ENCODE results near the gene MBTPS1.
A peak's percentile ranks its signal among the peaks of the same experiment; 100 is the strongest.

The MBTPS1 gene

DNA sequence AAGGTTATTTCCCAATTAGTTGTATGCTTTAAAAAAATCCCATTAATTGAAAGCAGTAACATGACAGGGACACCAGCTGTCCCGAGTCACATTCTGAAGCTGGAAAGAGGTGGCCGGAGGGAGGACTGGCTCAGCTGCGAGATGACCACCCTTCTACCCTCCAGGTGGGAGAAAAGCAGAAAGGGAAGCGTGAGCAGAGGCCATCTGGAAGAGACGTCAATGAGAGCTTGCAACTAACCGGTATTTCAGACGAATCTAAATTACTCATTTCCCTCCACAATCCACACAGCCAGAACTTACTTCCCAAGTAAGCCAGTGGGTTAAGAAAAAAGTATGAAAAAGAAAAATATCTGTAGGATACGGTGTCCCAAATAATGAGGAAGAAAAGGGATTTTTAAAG is 45.6 kb downstream of the MBTPS1 start:
- ATAC-seq, result no peak

DNA sequence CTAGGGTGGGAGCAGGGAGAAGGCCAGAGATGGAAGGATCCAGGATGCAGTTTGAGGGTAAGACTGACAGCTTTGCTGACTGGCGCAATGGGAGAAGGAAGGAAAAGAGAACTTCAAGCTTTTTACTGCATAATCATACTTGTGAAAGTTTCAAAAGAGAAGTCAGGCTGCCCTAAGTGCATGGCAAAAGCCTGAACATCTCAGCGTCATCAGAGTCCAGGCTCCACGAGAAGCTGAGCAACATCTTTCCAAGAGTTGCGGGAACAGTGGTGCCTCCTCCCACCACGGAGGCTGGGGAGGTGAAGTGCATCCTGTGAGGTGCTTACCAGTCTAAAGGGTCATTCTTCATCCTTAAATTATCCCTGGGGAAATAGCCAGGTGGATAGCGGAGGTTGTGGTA is 47.2 kb downstream of the MBTPS1 start:
- ATAC-seq, result no peak

DNA sequence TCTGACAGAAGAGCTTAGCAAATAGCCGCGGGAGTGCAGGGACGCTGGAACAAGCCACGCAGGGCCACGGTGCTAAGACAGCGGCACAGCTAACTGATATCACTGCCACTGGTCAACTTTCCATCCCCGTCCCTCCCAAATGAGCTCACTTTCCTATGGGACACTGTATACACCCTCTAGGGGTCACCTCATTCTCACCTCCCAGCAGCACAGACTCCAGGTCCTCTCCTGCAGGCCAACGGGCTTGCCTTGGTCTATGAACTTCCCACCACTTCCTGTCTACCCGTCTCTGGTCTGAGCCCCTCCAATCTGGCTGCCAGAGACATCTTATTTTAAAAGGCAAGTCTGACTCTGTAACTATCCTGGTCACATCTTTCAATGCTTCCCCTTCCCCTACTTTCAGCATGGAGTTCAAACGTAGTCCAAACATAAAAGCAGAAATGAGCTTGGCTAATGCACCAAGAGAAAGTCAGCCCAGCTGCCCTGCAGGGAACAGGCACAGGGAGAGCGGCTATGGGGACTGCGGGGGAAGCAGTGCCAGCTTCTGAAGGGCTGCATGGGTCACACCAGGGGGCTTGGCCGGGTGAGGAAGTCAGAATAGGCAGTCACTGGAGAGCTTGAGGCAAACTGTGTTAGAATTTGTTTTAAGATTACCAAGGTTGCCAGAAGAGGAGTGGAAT is 47.8 kb downstream of the MBTPS1 start:
- ATAC-seq, result no peak

DNA sequence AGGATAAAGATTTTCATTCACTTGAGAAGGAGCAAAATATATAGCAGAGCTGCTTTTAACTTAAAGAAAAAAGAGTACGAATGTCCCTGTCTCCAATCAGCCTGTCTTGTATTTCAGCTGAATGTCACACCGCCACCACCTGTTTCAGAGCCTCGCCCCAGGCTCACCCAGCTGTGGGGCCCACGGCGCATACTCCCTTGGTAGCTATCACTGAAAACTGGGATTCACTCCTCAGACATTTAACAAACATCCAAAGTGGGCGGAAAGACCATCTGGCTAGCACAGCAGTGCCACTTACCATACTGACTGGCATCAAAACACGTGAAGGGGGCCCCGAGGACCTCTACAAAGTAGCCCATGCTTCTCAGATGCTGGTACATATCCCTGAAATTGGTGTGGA is 48.7 kb downstream of the MBTPS1 start:
- ATAC-seq, result no peak

DNA sequence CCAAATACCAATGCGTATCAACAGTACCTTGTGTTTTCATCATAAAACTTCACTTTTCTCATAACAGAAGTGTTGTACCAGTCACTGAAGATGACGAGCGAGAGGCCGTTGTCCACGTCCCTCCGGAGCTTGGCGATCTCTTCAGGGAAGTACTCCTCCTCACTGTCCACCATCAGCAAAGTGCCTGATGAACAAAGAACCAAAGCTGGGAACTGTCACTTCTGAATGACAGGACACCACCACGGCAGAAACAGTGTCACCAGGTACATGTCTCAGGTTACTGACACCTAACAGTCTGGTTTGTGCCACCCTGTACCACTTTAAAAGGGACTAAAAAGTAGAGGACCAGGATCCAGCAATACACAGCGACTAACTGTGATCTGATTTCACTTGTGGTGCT is 49.1 kb downstream of the MBTPS1 start:
- no peak for ATAC-seq

- no peak for ATAC-seq
Observed at GRCh38 chr16:84065536-84066132, 51.1 kb downstream of the MBTPS1 start.

DNA sequence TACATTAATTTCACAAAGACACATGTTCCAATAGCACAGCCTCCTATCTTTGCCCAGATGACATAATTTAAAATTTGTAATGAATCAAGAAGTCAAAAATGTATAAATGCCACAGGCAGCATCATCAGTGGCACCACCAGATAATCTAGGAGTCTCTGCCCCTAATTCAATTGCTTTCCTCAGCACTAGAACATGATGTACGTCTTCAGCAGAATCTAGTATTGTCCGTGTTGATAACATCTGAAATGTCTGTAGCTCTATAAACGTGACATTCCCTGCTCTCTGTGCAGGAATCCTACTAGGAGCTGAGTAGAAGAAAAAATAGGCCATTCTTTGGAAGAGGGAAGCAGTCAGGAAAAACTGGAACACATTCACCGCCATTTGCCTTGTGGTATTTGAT is 52.8 kb downstream of the MBTPS1 start:
- no peak for ATAC-seq

GRCh38 chr16:84062734-84063640 is 53.8 kb downstream of the MBTPS1 start:
- ATAC-seq, result peak; percentile 80 to 81

DNA sequence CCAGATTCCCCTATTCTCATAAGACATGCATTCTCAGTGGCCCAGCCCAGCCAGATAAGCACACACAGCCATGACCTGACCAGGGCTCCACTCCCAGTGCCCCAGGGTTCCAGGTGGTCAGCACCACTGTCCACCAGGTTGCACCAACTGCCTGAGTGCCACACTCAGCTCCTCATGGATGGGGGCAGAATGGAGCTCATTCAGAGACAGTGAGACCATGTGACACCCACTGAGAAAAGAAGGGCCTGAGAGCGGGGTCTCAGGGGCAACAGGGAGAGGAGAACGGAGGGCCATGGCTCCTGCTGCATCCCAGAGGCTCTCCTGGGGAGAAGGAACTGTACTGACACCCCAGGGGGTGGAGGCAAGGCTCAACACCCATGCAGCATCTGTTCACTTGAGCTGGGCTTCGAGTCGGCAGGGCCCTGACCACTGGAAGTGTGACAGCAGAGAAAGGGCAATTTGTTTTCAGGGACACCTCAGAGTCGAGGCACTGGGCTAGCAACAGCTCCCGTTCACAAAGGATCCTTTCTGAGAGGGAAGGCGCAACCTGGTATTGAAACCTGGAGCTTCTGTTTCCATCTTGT is 55.4 kb downstream of the MBTPS1 start:
- ATAC-seq, result no peak

- no peak for ATAC-seq
Observed at GRCh38 chr16:84059946-84060901, 56.5 kb downstream of the MBTPS1 start.

DNA sequence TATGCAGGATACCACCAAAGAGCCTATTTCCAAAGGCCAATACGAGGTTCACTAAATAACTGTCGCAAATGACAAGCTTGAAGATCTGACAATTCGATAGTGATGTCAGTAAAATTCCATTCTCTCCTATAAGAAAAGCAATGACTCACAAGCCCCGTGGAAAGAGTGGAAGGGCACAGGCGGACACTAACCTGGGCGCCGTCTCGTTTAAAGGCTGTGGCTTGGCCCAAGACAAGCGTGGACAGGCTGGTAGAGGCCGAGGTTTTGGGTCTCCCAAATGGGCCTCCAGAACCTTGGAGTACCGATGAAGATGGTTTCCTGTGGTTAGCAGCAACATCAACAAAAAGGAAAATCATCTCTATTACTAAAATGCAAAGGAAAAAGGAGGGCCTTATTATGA is 57.6 kb downstream of the MBTPS1 start:
- ATAC-seq, result no peak

- no peak for ATAC-seq
Observed at GRCh38 chr16:84058664-84059063, 58.1 kb downstream of the MBTPS1 start.

DNA sequence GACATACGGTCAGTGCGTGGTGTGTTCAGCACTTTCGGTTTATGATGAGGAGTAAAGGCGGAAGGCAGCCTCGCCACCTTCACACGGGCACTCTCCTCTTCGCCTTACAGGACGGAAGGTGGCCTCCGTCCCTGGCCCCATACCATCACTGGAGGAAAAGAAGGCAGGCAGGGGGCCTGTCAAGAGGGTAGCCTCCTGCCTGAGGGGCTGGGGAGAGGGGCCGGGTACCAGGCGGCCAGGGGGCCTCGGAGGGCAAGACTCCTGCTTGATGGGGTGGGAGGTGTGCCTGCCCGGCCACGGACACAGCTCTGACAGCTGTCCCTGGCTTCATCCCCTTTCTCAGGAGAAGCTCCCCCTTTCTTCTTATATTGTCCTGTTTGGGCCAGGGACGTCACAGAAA is 58.5 kb downstream of the MBTPS1 start:
- ATAC-seq, result no peak

DNA sequence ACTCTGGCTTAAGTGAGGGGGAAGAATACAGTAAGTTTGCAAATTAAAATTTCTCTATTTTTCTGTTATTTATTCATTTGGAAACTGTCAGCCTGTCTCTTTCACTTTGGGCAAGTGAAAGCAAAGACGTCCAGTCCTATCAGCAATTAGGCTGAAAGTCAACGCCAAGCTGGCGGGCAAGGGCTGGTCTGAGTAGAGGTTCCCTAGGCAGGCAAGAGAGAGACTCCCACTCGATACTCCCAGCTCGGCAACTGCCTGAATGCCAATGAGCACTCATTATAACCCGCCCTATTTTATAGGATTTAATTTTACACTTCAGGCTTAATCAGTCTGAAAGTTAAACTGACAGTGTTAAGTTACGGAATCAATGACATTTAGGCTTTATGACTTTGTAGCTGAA is 59.8 kb downstream of the MBTPS1 start:
- ATAC-seq, result no peak

DNA sequence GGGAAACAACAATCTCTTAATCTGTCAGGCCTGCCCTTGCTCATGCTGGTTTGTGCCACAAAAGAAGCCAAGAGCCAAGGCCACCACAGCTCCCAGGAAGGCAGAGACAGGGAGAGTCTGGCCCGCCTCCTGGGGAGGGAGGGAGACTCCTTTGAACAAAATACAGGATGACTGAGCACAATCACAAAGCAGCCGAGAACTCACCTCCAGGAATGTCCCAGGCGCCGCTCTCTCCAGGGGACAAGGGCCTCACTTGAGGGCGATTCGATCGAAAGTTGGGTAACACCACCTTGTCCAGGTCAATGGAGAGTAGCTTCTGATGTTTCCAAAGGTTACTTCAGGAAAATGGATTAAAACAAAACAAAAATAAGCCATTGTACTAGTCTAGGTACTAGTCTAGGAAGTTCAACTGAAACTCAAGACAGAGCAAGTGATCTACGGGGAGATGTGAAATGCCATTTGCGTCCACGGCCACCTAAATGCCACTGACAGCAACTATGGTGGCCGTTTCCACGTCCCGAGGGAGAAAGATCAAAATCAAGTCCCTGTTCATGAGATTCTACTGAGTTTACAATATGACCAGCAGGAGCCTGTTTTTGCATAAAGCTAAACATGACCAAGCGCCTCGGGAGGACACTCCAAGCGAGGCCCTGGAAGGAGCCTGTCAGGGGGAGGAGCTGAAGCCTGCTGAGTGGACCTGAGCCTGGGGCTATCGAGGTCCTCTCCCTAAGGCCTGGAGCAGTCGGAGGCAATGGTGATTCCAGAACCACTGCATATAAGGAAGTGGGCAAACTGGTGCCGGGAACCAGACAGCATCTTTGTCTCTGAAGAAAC is 60.7 kb downstream of the MBTPS1 start:
- ATAC-seq, result no peak

GRCh38 chr16:84055366-84055765 is 61.4 kb downstream of the MBTPS1 start:
- ATAC-seq, result no peak

DNA sequence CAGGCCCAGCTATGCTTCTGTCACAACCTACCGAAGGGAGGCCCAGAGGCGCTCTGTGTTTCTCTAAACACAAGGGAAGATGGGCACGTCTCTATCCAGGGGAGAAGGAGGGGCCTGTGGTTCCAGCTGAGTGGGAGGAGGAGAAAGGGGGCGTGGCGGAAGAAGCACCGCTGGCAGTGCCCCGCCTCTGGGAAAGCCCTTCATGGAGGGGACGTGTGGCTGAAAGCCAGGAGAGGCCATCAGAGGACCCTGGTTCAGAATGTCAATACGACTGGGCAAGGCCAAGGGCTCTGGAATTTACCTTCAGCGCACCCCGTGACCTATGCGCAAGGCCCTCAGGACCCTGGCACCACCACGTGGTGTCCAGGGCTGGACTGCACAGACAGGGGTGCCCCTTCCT is 61.8 kb downstream of the MBTPS1 start:
- ATAC-seq, result no peak

DNA sequence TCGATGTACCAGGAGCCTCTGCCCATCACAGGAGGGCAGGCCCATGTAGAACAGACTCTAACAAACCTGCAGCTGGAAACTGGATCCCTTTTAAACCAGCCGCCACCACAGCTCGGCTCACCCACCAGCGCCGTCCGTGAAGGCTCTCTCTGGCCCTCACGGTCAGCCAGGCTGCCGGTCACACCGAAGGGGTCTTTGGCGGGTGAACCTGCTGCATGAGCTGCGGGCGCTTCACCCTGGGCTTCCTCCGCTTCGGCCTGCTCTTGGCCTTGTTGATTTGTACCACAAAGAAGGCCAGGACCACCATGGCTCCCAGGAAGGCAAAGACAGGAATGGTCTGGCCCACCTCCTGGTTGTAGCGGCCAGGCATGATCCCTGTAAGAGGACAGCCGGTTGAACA is 62.5 kb downstream of the MBTPS1 start:
- no peak for ATAC-seq

DNA sequence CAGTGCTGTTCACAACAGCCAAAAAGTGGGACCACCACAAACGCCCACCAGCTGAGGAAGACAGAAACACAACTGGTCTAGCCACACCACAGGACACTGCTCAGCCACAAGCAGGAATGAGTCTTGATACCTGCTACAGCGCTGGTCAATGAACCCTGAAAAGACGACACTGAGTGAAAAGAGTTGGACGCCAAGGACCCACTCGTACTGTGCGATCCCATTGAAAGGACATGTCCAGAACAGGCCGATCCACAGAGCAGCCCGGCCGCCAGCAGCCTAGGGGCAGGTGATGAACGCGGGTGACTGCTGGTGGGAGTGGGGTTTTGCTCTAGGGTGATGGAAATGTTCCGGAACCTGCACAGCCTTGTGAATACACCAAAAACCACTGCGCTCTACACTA is 63.5 kb downstream of the MBTPS1 start:
- ATAC-seq, result no peak

DNA sequence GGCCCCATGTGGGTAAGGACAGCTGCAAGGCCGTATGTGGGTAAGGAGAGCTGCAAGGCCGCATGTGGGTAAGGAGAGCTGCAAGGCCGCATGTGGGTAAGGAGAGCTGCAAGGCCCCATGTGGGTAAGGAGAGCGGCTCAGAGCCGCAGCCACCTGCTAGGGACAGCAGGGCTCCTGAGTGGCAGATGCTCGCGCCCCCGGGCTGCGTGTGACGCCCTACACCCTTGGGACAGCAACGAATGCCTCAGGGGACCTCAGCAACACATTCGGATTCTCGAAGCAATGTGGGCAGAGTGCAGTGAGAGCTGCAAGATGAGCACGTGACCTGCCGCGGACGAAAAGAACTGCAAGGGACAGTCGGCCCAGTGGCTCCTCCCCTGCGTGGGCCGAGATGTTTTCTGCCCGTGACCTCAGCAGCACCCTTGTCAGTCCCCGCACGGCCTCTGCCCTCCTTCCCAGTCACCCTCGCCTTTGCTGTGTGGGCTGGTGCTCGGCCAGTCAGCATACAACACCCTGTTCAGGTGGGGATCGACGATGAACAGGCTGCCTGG is 64.6 kb downstream of the MBTPS1 start:
- ATAC-seq, result no peak

DNA sequence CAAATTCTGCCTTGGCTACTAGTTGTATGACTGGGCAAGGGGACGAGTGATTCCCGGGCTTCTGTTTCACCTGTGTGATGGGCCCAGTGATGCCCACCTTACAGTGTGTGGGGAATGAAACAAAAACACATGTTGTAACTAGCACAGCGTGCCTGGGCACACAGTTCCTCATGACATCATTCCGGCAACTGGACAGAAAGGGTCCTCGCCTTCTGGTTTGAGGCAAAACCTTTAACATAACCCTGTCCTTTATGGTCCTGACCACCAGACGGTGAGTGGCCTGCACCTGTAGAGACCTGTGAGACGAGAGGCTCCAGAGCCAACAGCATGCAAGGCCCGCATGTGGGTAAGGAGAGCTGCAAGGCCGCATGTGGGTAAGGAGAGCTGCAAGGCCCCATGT is 66.4 kb downstream of the MBTPS1 start:
- ATAC-seq, result no peak

Data from activated CD4-positive, CD25-positive, alpha-beta regulatory T cell treated with anti-CD3 and anti-CD28 coated beads, Interleukin-2, amount 50 U/mL, for 24 hours (primary cell).